ENCODE measurements around the gene IL12RB1. TPM values are rescaled to one million over a fixed set of nuclear protein-coding genes. Genes with fewer than 3 reads are reported as not detected.

The IL12RB1 gene
- total RNA-seq, 1 experiment from 2014 or later = 0.36 TPM

DNA sequence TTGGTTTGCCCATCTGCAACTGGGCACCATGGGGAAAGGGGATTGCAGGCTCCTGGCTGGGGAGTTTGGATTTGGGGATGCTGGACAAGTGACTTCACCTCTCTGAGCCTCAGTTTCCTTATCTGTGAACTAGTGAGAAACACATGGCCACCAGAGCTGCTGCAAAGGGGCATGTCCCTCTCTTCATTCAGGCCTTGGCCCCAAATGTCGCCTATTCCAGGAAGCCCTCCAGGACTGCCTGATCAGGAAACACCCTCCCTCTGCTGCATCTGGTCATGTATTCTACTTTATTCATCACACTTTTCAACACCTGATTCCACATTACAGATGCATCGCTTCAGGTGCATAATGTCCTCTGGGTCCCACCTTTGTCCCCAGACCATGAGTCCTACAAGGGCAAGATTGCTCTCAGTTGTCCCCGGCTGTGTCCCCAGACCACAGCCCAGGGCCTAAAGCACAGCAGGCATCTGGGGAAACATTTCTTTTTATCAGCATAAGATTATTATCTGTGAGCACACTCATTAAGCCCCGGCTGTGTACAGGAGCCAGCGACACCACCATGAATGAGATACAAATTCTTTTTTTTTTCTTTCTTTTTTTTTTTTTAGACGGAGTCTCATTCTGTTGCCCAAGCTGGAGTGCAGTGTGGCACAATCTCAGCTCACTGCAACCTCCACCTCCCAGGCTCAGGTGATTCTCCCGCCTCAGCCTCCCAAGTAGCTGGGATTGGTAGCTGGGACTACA, 41.3 kb downstream of the IL12RB1 start:
- in situ Hi-C loops (cut with HindIII; ENCODE audit: low pct_unique_long_range_greater_than_20kb, low sequenced_read_pairs) (no loop called here), intact Hi-C loops (cut with micrococcal nuclease; ENCODE audit: unreplicated experiment) (no loop called here)
- POLR2A ChIA-PET = interaction anchor here (0.6 kb wide), 1 partner anchor 17 kb away, joined by 5 read pairs; no protein-coding TSS in a partner anchor
- DNase-seq (ENCODE audit: low read depth, low spot score) (no peak), ATAC-seq (peak; percentile 24; the same call in 1 of the 2 replicates)
- Histone ChIP-seq H3K27me3 (ENCODE audit: control insufficient read depth, insufficient read depth, low read length) (no peaks in the 10 kb centered on the region), H3K4me3 (ENCODE audit: low read depth in 2 of 2, low read length in 2 of 2) (peak overlapping the region; percentile 20 to 30; a peak in 3 of 4 replicates), H3K27ac (ENCODE audit: low read length) (peak overlapping the region; percentile 77), H3K9me3 (ENCODE audit: control insufficient read depth, insufficient read depth, low read depth, low read length) (no peaks in the 10 kb centered on the region), H3K36me3 (ENCODE audit: control insufficient read depth, insufficient read depth, low read length) (no peaks in the 10 kb centered on the region), H3K4me1 (ENCODE audit: control insufficient read depth, insufficient read depth, low read length) (peaks cover 21% of the 10 kb centered on the region)
- CTCF ChIA-PET = interaction anchor here (0.5 kb wide), 1 partner anchor 207 kb away, joined by 3 read pairs; no protein-coding TSS in a partner anchor
- TF ChIP-seq TCF7L2 (IDR thresholded peaks at IDR 0.05; ENCODE audit: low read depth, low read length) (no peak), SIN3A (IDR thresholded peaks at IDR 0.05; ENCODE audit: borderline replicate concordance, insufficient read depth, low read depth, low read length) (no peak), POLR2AphosphoS5 (IDR thresholded peaks at IDR 0.05; ENCODE audit: low read depth, low read length) (no peak)
- TF ChIP-seq, protein P1, sequence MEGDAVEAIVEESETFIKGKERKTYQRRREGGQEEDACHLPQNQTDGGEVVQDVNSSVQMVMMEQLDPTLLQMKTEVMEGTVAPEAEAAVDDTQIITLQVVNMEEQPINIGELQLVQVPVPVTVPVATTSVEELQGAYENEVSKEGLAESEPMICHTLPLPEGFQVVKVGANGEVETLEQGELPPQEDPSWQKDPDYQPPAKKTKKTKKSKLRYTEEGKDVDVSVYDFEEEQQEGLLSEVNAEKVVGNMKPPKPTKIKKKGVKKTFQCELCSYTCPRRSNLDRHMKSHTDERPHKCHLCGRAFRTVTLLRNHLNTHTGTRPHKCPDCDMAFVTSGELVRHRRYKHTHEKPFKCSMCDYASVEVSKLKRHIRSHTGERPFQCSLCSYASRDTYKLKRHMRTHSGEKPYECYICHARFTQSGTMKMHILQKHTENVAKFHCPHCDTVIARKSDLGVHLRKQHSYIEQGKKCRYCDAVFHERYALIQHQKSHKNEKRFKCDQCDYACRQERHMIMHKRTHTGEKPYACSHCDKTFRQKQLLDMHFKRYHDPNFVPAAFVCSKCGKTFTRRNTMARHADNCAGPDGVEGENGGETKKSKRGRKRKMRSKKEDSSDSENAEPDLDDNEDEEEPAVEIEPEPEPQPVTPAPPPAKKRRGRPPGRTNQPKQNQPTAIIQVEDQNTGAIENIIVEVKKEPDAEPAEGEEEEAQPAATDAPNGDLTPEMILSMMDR (IDR thresholded peaks at IDR 0.05) = no peak
- BruUV-seq (replicated peaks) = no TSS peak

DNA sequence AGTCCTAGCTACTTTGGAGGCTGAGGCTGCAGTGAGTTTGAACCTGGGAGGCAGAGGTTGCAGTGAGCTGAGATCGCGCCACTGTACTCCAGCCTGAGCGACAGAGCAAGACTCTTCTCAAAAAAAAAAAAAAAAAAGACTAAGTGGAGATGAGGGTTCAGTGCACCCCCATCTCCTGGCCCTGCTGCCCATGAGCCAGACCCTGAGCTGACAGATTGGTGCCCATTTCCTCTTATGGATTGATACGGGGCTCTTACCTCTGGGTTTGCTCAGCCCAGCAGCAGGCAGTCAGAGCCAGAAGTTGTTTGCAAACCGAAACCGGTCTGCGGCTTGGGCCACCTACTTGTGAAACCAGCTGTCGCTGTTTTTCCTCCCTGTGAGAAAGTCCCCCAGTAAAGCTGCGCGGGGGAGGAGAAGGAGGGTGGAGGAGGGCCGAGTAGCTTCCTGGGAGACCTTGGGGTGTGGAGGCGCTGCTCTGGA, 41.9 kb downstream of the IL12RB1 start:
- DNase-seq (ENCODE audit: low read depth, low spot score) (no peak), ATAC-seq (peak; percentile 76)
- CTCF ChIA-PET = interaction anchor here (0.5 to 0.6 kb wide), 3 partner anchors 207 to 475 kb away, joined by 3 to 5 read pairs (median 3); no protein-coding TSS in a partner anchor
- intact Hi-C loops (cut with micrococcal nuclease; ENCODE audit: unreplicated experiment) = no loop called here
- POLR2A ChIA-PET = no interaction called here
- Histone ChIP-seq H3K27me3 (ENCODE audit: control insufficient read depth, insufficient read depth, low read length) (no peaks in the 10 kb centered on the region), H3K9me3 (ENCODE audit: control insufficient read depth, insufficient read depth, low read depth, low read length) (no peaks in the 10 kb centered on the region), H3K4me3 (ENCODE audit: low read depth in 2 of 2, low read length in 2 of 2) (peak overlapping the region; percentile 20 to 30; a peak in 3 of 4 replicates), H3K36me3 (ENCODE audit: control insufficient read depth, insufficient read depth, low read length) (no peaks in the 10 kb centered on the region), H3K4me1 (ENCODE audit: control insufficient read depth, insufficient read depth, low read length) (peaks cover 21% of the 10 kb centered on the region), H3K27ac (ENCODE audit: low read length) (peak overlapping the region; percentile 77)
- TF ChIP-seq, protein P1 (IDR thresholded peaks at IDR 0.05) = no peak
- TF ChIP-seq POLR2AphosphoS5 (IDR thresholded peaks at IDR 0.05; ENCODE audit: low read depth, low read length) = no peak
- TF ChIP-seq TCF7L2 (IDR thresholded peaks at IDR 0.05; ENCODE audit: low read depth, low read length) = no peak
- TF ChIP-seq, protein P2, sequence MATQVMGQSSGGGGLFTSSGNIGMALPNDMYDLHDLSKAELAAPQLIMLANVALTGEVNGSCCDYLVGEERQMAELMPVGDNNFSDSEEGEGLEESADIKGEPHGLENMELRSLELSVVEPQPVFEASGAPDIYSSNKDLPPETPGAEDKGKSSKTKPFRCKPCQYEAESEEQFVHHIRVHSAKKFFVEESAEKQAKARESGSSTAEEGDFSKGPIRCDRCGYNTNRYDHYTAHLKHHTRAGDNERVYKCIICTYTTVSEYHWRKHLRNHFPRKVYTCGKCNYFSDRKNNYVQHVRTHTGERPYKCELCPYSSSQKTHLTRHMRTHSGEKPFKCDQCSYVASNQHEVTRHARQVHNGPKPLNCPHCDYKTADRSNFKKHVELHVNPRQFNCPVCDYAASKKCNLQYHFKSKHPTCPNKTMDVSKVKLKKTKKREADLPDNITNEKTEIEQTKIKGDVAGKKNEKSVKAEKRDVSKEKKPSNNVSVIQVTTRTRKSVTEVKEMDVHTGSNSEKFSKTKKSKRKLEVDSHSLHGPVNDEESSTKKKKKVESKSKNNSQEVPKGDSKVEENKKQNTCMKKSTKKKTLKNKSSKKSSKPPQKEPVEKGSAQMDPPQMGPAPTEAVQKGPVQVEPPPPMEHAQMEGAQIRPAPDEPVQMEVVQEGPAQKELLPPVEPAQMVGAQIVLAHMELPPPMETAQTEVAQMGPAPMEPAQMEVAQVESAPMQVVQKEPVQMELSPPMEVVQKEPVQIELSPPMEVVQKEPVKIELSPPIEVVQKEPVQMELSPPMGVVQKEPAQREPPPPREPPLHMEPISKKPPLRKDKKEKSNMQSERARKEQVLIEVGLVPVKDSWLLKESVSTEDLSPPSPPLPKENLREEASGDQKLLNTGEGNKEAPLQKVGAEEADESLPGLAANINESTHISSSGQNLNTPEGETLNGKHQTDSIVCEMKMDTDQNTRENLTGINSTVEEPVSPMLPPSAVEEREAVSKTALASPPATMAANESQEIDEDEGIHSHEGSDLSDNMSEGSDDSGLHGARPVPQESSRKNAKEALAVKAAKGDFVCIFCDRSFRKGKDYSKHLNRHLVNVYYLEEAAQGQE (IDR thresholded peaks at IDR 0.05; ENCODE audit: insufficient read depth in 1 of 2, low read depth in 2 of 2, low read length in 1 of 2) = no peak
- TF ChIP-seq SIN3A (IDR thresholded peaks at IDR 0.05; ENCODE audit: borderline replicate concordance, insufficient read depth, low read depth, low read length) = no peak
- in situ Hi-C loops (cut with HindIII; ENCODE audit: low pct_unique_long_range_greater_than_20kb, low sequenced_read_pairs) = no loop called here
- no TSS peak for BruUV-seq (replicated peaks)
